Neutrophil (primary cell): ENCODE data around the gene RAB4B.

ENCODE experiments used
- H3K27ac ChIP-seq: fragments of 200-600 bp; sonication (generic); 2 replicates; pipeline ENCODE4 v1.5.1; 2016; ENCODE audit warnings: mild to moderate bottlenecking, moderate library complexity
- H3K27me3 ChIP-seq: fragments of 200-600 bp; sonication (generic); 2 replicates; pipeline ENCODE4 v1.6.0; 2016; ENCODE audit warnings: mild to moderate bottlenecking
- H3K36me3 ChIP-seq: fragments of 200-600 bp; sonication (generic); 2 replicates; pipeline ENCODE4 v1.5.1; 2017
- H3K4me1 ChIP-seq, 2 experiments: fragments of 200-600 bp in 1 of 2; sonication (generic) in 1 of 2; 1 replicate in 1 of 2; 2 replicates in 1 of 2; pipeline versions ENCODE4 v1.5.1 to v1.6.1; 2013 to 2016; ENCODE audit warnings: low read depth in 1 of 2, low read length in 1 of 2, mild to moderate bottlenecking in 1 of 2, moderate library complexity in 1 of 2; ENCODE audit not compliant: control insufficient read depth in 1 of 2, insufficient read depth in 1 of 2
- H3K4me3 ChIP-seq, 2 experiments: fragments of 200-600 bp in 1 of 2; sonication (generic) in 1 of 2; 1 replicate in 1 of 2; 2 replicates in 1 of 2; pipeline ENCODE4 v1.5.1; 2013 to 2016; ENCODE audit warnings: low read depth in 1 of 2, low read length in 1 of 2, mild to moderate bottlenecking in 1 of 2, moderate library complexity in 1 of 2
- H3K9me3 ChIP-seq: fragments of 200-600 bp; sonication (generic); 2 replicates; pipeline ENCODE4 v1.5.1; 2016
- CTCF ChIP-seq: fragments of 200-600 bp; sonication (generic); IDR thresholded peaks from 2 replicates; pipeline ENCODE4 v1.5.1; 2016; ENCODE audit warnings: antibody characterized with exemption

Gene RAB4B

GRCh38 chr19:40804783-40805242, 26.8 kb downstream of the RAB4B start:
- Histone ChIP-seq H3K27ac (peak overlapping the region; percentile 96), H3K4me3 (no peak overlapping the region), H3K9me3 (no peaks in the 10 kb centered on the region), H3K36me3 (peaks cover 88% of the 10 kb centered on the region), H3K4me1 (peaks cover 75 to 85% of the 10 kb centered on the region in 2 experiments), H3K27me3 (no peaks in the 10 kb centered on the region)
- no peak for TF ChIP-seq CTCF

DNA sequence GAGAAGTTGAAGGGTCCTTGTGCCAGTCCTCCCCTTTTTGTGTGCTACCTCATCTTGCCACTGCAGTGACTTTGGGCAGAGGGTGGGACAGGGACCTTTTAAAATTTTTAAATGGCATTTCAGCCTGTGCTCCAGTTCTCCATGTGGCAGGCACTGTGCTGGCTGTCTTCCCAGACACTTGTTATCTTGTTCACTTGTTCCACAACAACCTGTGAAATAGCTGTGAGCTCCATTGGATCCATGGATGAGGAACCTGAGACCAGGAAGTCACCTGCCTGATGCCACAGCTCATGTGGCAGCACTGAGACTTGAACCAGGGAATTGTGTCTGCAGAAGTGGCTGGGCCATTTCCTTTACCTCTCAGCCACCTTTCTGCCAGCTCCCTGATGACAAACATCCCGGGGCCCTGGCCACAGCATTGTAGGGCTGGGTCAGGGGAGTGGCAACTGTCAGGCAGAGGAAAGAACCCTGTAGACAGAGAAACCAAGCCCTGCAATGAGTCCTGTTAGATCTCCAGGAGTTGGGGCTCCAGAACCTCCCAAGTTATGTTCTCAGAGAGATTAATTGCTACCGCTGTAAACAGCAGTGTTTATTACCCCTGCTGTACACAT, 27.3 kb downstream of the RAB4B start:
- H3K36me3 ChIP-seq: peaks cover 87% of the 10 kb centered on the region
- H3K9me3 ChIP-seq: no peaks in the 10 kb centered on the region
- H3K4me3 ChIP-seq: no peak overlapping the region
- no peak for TF ChIP-seq CTCF
- no peaks in the 10 kb centered on the region for H3K27me3 ChIP-seq
- peak overlapping the region; percentile 96 for H3K27ac ChIP-seq
- H3K4me1 ChIP-seq: peaks cover 76 to 85% of the 10 kb centered on the region in 2 experiments

- peak overlapping the region; percentile 96 for H3K27ac ChIP-seq
- no peaks in the 10 kb centered on the region for H3K9me3 ChIP-seq
- peaks cover 76% of the 10 kb centered on the region for H3K36me3 ChIP-seq
- H3K27me3 ChIP-seq: peaks cover 2% of the 10 kb centered on the region
- H3K4me3 ChIP-seq: no peak overlapping the region
- peaks cover 74 to 78% of the 10 kb centered on the region in 2 experiments for H3K4me1 ChIP-seq
- peak; percentile 69 for TF ChIP-seq CTCF
Observed at GRCh38 chr19:40806423-40807146, 28.5 kb downstream of the RAB4B start.

- Histone ChIP-seq H3K9me3 (no peaks in the 10 kb centered on the region), H3K36me3 (peaks cover 71% of the 10 kb centered on the region), H3K4me1 (peaks cover 74 to 76% of the 10 kb centered on the region in 2 experiments), H3K4me3 (no peak overlapping the region), H3K27me3 (peaks cover 10% of the 10 kb centered on the region), H3K27ac (peak overlapping the region; percentile 96)
- peak; percentile 22 for TF ChIP-seq CTCF
Observed at GRCh38 chr19:40807147-40808020, 29.3 kb downstream of the RAB4B start.

GRCh38 chr19:40808021-40808325, 29.9 kb downstream of the RAB4B start:
- Histone ChIP-seq H3K27ac (peak overlapping the region; percentile 96), H3K27me3 (peaks cover 16% of the 10 kb centered on the region), H3K4me1 (peaks cover 68 to 70% of the 10 kb centered on the region in 2 experiments), H3K9me3 (no peaks in the 10 kb centered on the region), H3K4me3 (no peak overlapping the region), H3K36me3 (peaks cover 68% of the 10 kb centered on the region)
- TF ChIP-seq CTCF: no peak
